ENCODE results near the gene NCKAP5L.

The NCKAP5L gene

DNA sequence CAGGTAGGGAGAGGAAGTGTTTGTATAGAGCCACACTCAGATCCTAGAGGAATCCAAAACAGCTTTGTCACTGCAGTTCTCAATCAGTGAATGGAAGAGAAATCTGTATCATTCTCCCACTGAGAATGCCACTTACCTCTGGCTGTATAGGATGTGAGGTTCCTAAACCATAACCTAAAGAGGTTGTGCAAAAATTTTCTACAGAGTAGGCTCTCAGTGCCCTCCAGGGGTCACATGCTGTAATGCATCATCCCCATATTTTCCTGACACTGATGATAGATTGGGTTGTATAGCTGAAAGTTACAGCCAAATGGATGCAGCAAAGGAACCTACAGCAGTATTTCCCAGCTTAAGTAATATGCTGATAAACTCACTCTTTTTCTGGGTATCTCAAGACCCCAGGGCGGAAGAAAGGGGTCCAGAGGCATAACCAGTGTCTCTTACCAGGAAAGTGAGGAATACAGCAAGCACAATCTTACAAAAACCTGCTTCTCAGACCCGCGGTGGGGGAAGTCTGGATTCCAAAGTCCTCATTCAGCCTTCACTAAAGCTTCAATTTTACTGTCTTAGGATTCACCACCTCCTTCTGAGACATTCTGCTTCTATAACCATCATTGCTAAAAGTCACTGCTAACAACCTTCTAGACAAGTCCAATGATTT lies 10.9 kb upstream of the NCKAP5L start:
- Histone ChIP-seq H3K9me3 (ENCODE audit: control insufficient read depth, insufficient read depth, low read length) (no peaks in the 10 kb centered on the region), H3K4me1 (ENCODE audit: control insufficient read depth, insufficient read depth, low read length) (peaks cover 2% of the 10 kb centered on the region; the same call in 1 of the 2 replicates), H3K36me3 (ENCODE audit: control insufficient read depth, insufficient read depth, low read length) (no peaks in the 10 kb centered on the region), H3K27ac (ENCODE audit: low read length) (no peak overlapping the region), H3K4me3 (ENCODE audit: low read length) (no peak overlapping the region), H3K27me3 (ENCODE audit: control insufficient read depth, insufficient read depth, low read length) (no peaks in the 10 kb centered on the region)
- no peak for DNase-seq (ENCODE audit: low read depth, low spot score)
- no CpG with 5 or more reads among the region's 3 CpGs for WGBS (ENCODE audit: insufficient coverage, insufficient read length)

DNA sequence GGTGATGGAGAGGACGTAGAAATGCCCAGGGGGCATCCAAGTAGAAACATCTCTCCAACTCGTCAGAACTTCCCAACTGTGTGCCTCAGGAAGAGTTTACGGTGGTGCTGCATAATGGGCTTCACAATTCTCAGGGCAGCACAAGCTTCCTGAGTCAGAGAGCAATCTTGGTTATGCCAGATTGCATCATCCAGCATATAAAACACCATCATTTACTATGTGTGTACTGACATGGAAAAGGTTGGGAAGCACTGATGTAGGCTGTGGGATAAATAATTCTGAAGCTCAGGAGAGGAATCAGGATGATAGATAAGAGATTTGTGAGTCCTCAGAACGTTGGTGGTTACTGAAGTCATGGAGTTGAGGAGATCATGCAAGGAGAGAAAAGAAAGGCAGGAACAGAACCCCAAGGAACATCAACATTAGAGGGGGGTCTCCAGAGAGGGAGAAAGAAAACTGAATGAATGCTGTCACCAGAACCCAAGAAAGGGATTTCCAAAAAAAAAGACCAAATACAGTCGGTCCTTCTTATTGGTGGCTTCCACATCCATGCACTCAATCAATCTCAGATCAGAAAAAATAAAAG lies 4.7 kb upstream of the NCKAP5L start:
- H3K27me3 ChIP-seq (ENCODE audit: control insufficient read depth, insufficient read depth, low read length), result no peaks in the 10 kb centered on the region
- DNase-seq (ENCODE audit: low read depth, low spot score), result no peak
- no peaks in the 10 kb centered on the region for H3K9me3 ChIP-seq (ENCODE audit: control insufficient read depth, insufficient read depth, low read length)
- no peaks in the 10 kb centered on the region for H3K4me1 ChIP-seq (ENCODE audit: control insufficient read depth, insufficient read depth, low read length)
- H3K4me3 ChIP-seq (ENCODE audit: low read length), result no peak overlapping the region
- no CpG with 5 or more reads among the region's 5 CpGs for WGBS (ENCODE audit: insufficient coverage, insufficient read length)
- H3K27ac ChIP-seq (ENCODE audit: low read length), result no peak overlapping the region
- no peaks in the 10 kb centered on the region for H3K36me3 ChIP-seq (ENCODE audit: control insufficient read depth, insufficient read depth, low read length)

DNA sequence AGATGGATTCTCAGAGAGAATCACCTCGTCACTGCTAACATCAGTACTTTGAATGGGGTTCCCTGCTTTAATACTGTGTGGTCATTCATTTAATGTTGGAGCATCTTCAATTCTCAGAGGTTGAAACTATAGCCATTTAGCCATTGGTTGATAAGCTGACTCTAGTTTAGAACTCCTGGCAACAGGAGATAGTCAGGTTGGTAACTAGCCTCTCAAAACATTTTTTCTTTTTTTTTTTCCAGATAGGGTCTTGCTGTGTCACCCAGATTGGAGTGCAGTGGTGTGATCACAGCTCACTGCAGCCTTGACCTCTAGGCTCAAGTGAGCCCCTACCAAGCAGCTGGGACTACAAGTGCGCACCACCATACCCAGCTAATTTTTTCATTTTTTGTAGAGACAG lies 3.5 kb upstream of the NCKAP5L start:
- no peak overlapping the region for H3K27ac ChIP-seq (ENCODE audit: low read length)
- no peak for DNase-seq (ENCODE audit: low read depth, low spot score)
- WGBS (ENCODE audit: insufficient coverage, insufficient read length), result no CpG with 5 or more reads among the region's 2 CpGs
- no peaks in the 10 kb centered on the region for H3K9me3 ChIP-seq (ENCODE audit: control insufficient read depth, insufficient read depth, low read length)
- no peak overlapping the region for H3K4me3 ChIP-seq (ENCODE audit: low read length)
- no peaks in the 10 kb centered on the region for H3K27me3 ChIP-seq (ENCODE audit: control insufficient read depth, insufficient read depth, low read length)
- no peaks in the 10 kb centered on the region for H3K36me3 ChIP-seq (ENCODE audit: control insufficient read depth, insufficient read depth, low read length)
- no peaks in the 10 kb centered on the region for H3K4me1 ChIP-seq (ENCODE audit: control insufficient read depth, insufficient read depth, low read length)

DNA sequence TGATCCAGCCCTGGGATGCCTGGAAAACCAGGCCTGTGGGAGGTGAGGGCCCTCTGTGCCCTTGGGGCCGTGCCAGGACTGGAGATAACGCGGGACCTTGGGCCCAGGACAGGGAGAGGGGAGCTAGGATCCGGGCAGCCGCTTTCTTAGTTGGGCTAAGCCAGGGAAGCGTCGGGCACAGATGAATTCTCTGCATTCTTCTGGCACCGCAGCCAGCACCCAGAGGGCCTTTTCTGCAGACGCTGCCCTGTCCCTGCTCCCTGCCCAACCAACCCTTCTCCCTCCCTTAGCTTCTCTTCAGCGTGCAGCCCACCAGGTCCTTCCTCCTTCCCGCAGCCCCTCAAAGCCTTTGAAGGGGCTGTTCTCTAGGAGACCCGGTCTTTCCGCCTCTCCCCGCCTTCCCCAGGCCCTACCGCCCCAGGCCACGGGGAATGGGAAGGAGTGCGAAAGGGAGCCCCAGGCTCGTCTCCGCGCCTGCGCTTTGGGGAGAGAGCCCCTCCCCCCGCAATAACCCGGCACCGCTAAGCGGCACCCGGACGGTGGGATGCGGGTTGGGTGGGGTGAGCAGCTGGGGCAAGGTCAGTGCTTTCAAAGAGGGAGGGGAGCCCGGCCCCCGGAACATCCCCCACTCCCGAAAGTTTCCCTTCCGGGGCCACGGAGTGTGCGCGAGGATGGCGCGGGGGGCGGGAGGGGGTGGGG lies 663 bp downstream of the NCKAP5L start:
- no CpG with 5 or more reads among the region's 38 CpGs for WGBS (ENCODE audit: insufficient coverage, insufficient read length)
- no peaks in the 10 kb centered on the region for H3K4me1 ChIP-seq (ENCODE audit: control insufficient read depth, insufficient read depth, low read length)
- no peaks in the 10 kb centered on the region for H3K9me3 ChIP-seq (ENCODE audit: control insufficient read depth, insufficient read depth, low read length)
- no peak overlapping the region for H3K27ac ChIP-seq (ENCODE audit: low read length)
- no peak for DNase-seq (ENCODE audit: low read depth, low spot score)
- H3K4me3 ChIP-seq (ENCODE audit: low read length), result peak overlapping the region; percentile 88
- H3K27me3 ChIP-seq (ENCODE audit: control insufficient read depth, insufficient read depth, low read length), result no peaks in the 10 kb centered on the region
- no peaks in the 10 kb centered on the region for H3K36me3 ChIP-seq (ENCODE audit: control insufficient read depth, insufficient read depth, low read length)

DNA sequence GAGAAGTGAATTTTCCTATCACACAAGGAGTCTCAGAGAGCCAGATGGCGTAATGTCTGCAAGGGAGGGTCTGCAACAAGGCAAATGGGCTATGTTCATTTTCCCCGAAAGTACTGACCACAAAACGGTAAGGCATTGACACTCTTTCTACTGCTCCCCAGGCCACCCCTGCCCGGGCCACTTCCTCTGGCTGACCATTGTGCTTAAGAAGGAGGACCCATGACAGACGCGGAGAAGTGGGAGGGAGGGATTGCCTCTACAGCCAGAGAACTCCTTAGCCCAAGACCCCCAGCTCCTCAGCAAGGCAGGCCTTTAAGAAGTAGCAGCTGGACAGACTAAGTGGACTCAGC lies 1.2 kb downstream of the NCKAP5L start:
- no CpG with 5 or more reads among the region's 6 CpGs for WGBS (ENCODE audit: insufficient coverage, insufficient read length)
- H3K9me3 ChIP-seq (ENCODE audit: control insufficient read depth, insufficient read depth, low read length), result no peaks in the 10 kb centered on the region
- no peaks in the 10 kb centered on the region for H3K36me3 ChIP-seq (ENCODE audit: control insufficient read depth, insufficient read depth, low read length)
- no peak overlapping the region for H3K27ac ChIP-seq (ENCODE audit: low read length)
- H3K27me3 ChIP-seq (ENCODE audit: control insufficient read depth, insufficient read depth, low read length), result no peaks in the 10 kb centered on the region
- no peak for DNase-seq (ENCODE audit: low read depth, low spot score)
- H3K4me1 ChIP-seq (ENCODE audit: control insufficient read depth, insufficient read depth, low read length), result no peaks in the 10 kb centered on the region
- peak overlapping the region; percentile 88; the same call in 1 of the 2 replicates for H3K4me3 ChIP-seq (ENCODE audit: low read length)

DNA sequence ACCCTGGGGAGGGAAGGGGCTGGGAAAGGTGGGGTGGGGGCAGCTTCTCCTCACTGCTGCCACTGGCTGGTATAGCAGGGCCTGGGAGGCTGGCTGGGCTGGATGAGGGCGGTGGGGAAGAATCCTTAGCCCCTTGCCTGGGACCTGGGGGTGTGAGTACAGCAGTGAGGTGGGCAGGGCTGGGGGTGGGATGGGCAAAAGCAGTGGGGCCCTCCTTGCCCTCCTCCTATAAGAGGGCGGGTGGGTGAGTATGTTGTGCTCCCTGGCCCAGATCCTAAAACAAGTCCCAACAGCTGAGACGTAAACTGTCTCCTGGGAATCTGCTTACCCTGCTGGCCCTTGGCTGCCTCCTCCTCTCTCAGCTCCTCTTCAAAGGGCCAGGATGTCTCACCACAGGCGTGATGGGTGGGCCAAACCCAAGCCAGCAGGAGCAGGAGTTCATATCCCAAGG lies 2.2 kb downstream of the NCKAP5L start:
- no CpG with 5 or more reads among the region's 4 CpGs for WGBS (ENCODE audit: insufficient coverage, insufficient read length)
- Histone ChIP-seq H3K4me1 (ENCODE audit: control insufficient read depth, insufficient read depth, low read length) (no peaks in the 10 kb centered on the region), H3K9me3 (ENCODE audit: control insufficient read depth, insufficient read depth, low read length) (no peaks in the 10 kb centered on the region), H3K4me3 (ENCODE audit: low read length) (no peak overlapping the region), H3K27ac (ENCODE audit: low read length) (no peak overlapping the region), H3K36me3 (ENCODE audit: control insufficient read depth, insufficient read depth, low read length) (no peaks in the 10 kb centered on the region), H3K27me3 (ENCODE audit: control insufficient read depth, insufficient read depth, low read length) (no peaks in the 10 kb centered on the region)
- no peak for DNase-seq (ENCODE audit: low read depth, low spot score)

DNA sequence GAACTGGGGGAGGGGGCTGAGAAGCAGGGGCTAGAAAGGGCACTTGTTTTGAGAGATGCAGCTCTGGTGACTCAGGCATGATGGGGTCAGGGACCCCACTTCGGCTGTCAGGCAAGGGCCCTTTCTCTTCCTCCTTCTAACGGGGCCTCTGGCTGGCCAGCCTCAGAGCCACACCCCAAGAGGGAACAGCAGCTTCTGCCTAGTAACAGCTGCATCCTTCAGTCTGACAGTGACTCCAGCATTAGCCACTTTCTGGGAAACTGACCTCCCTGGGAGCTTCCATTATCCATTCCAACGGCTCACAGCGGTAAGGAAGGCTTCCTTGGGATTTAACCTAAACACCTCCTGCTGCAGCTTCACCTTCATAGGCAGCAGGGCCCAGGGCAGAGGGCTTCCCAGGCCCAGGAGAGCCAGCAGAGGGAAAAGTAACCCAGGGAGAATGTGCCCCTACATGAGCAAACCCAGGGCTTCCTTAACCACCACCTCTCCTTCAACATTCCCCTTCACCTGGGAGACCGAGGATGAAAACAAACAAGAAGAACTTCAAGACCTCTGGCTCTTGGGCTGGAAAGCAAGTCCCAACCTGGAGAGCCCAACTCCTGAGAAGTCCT lies 2.7 kb downstream of the NCKAP5L start:
- H3K36me3 ChIP-seq (ENCODE audit: control insufficient read depth, insufficient read depth, low read length), result no peaks in the 10 kb centered on the region
- H3K4me1 ChIP-seq (ENCODE audit: control insufficient read depth, insufficient read depth, low read length), result peaks cover 2% of the 10 kb centered on the region; the same call in 1 of the 2 replicates
- no peak overlapping the region for H3K27ac ChIP-seq (ENCODE audit: low read length)
- WGBS (ENCODE audit: insufficient coverage, insufficient read length), result no CpG with 5 or more reads among the region's 5 CpGs
- no peaks in the 10 kb centered on the region for H3K27me3 ChIP-seq (ENCODE audit: control insufficient read depth, insufficient read depth, low read length)
- no peaks in the 10 kb centered on the region for H3K9me3 ChIP-seq (ENCODE audit: control insufficient read depth, insufficient read depth, low read length)
- no peak for DNase-seq (ENCODE audit: low read depth, low spot score)
- H3K4me3 ChIP-seq (ENCODE audit: low read length), result no peak overlapping the region

DNA sequence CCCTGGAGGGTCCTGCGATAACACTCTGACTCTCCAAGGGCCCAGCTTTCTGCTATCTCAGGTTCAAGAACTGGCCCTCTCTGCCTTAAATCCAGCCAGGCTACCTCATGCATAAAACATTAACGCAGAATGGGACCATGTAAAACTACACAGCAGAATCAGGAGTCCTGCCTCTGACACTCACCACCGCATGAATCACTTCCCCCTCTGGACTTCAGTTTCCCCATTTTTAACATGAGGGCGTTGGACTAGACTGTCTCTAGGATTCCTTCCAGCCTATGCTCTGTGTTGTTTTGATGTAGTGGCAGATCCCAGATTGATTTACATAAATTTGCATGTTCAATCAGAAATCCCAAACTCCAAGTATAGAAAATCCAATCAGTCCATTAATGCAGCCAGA lies 3.3 kb downstream of the NCKAP5L start:
- Histone ChIP-seq H3K4me1 (ENCODE audit: control insufficient read depth, insufficient read depth, low read length) (peaks cover 2% of the 10 kb centered on the region; the same call in 1 of the 2 replicates), H3K27ac (ENCODE audit: low read length) (no peak overlapping the region), H3K27me3 (ENCODE audit: control insufficient read depth, insufficient read depth, low read length) (no peaks in the 10 kb centered on the region), H3K36me3 (ENCODE audit: control insufficient read depth, insufficient read depth, low read length) (no peaks in the 10 kb centered on the region), H3K9me3 (ENCODE audit: control insufficient read depth, insufficient read depth, low read length) (no peaks in the 10 kb centered on the region), H3K4me3 (ENCODE audit: low read length) (no peak overlapping the region)
- WGBS (ENCODE audit: insufficient coverage, insufficient read length), result no CpG with 5 or more reads among the region's 4 CpGs
- DNase-seq (ENCODE audit: low read depth, low spot score), result no peak

DNA sequence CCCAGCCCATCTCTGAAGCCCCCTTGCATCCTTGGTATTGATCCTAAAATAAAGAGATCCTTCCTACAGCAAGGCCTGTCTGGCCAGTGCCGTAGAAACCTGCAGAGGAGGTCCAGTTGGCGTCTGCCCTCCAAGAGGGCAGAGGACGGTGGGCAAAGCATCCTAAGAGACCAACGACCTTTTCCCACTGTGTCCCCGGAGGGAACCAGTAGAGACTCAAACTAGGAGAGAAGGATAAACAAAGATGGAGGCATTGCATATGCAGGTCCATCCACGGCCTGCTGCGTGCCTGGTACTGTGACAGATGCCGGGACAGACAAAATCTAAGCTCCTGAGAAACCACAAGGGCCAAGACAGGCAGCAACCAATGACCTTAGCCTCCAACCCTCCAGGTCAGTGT lies 3.8 kb downstream of the NCKAP5L start:
- Histone ChIP-seq H3K9me3 (ENCODE audit: control insufficient read depth, insufficient read depth, low read length) (no peaks in the 10 kb centered on the region), H3K27me3 (ENCODE audit: control insufficient read depth, insufficient read depth, low read length) (no peaks in the 10 kb centered on the region), H3K27ac (ENCODE audit: low read length) (no peak overlapping the region), H3K36me3 (ENCODE audit: control insufficient read depth, insufficient read depth, low read length) (no peaks in the 10 kb centered on the region), H3K4me1 (ENCODE audit: control insufficient read depth, insufficient read depth, low read length) (peaks cover 2% of the 10 kb centered on the region; the same call in 1 of the 2 replicates), H3K4me3 (ENCODE audit: low read length) (no peak overlapping the region)
- no peak for DNase-seq (ENCODE audit: low read depth, low spot score)
- WGBS (ENCODE audit: insufficient coverage, insufficient read length), result no CpG with 5 or more reads among the region's 8 CpGs

DNA sequence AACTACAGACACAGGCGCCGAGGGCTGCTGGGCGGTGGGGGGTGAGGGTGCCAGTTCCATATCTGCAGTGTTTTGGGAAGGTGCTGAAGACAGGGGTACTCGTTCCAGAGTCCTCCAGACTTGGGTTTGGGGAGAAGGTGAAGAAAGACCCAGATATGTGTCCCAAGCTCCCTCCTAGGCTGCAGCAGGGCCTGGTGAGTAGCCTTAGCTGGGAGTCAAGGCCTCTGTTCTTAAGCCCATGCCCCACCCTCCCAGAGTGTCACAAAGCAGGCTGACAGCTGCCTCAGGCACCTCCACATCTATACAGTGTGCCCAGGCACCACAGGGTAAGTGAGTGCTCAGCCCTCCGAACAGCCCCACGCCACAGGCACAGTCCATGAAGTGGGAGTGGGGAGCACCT lies 4.3 kb downstream of the NCKAP5L start:
- Histone ChIP-seq H3K4me1 (ENCODE audit: control insufficient read depth, insufficient read depth, low read length) (peaks cover 2% of the 10 kb centered on the region; the same call in 1 of the 2 replicates), H3K27ac (ENCODE audit: low read length) (no peak overlapping the region), H3K9me3 (ENCODE audit: control insufficient read depth, insufficient read depth, low read length) (no peaks in the 10 kb centered on the region), H3K4me3 (ENCODE audit: low read length) (no peak overlapping the region), H3K27me3 (ENCODE audit: control insufficient read depth, insufficient read depth, low read length) (no peaks in the 10 kb centered on the region), H3K36me3 (ENCODE audit: control insufficient read depth, insufficient read depth, low read length) (no peaks in the 10 kb centered on the region)
- WGBS (ENCODE audit: insufficient coverage, insufficient read length), result no CpG with 5 or more reads among the region's 6 CpGs
- DNase-seq (ENCODE audit: low read depth, low spot score), result no peak

Measured in iPS DF 6.9 (cell line).